ENCODE data around the gene BDH2.

The BDH2 gene

DNA sequence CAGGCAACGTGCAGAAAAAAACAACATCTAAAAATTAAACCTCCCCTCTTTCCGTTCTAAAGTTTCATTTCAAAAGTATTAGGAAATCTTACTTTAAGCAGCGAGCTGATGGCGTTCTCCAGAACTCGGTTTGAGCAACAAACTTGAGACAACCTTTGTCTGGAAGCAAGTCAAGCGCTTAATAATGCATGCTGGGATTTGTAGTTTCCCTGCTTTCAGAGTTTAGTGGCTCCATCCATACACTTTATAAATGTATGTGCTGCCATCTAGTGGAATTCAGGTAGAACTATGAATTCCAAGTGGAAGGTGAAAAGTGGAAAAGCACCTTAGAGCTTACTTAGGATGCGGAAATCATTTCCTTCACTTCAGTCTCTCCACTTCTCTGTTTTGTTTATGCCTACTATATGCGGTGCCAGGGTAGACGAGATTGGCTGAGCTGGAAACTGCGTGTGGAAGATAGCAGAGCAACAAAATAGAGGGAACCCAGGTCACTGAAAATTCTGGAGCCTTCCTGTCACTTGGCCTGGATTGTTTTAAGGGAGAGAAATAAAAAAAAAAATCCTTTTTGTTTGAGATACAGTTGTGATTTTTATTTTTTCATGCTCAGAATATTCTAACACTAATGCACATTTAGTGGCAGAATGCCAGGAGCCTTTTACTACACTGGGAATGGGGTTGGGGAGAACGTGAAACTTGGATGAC is at the start of gene BDH2:
TSS of gene BDH2 (minus strand) at position 144 of the 702 bp plus-strand sequence. CDS start 3,580 bp downstream, outside the sequence.
- DNase-seq (ENCODE audit: low spot score), result peak; percentile 93

DNA sequence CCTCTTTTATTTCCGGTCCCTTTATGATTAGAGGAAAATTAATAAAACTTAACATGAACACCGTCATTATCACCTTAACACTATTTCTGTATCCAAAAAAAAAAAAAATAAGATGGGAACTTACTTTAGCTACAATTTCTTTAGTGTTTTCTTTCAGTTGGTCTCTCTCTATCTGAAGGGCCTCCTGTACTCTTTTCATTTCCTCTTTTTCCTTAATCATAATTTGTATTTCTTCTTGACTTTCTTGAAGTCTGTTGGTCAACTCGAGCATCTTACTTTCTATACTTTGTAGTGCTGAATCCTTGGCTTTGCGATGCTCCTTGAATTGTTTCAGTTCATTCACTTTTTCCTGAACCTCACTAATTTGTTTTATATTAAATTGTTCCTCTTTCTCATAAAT is 45.3 kb upstream of the BDH2 start:
- no peak for DNase-seq (ENCODE audit: low spot score)

DNA sequence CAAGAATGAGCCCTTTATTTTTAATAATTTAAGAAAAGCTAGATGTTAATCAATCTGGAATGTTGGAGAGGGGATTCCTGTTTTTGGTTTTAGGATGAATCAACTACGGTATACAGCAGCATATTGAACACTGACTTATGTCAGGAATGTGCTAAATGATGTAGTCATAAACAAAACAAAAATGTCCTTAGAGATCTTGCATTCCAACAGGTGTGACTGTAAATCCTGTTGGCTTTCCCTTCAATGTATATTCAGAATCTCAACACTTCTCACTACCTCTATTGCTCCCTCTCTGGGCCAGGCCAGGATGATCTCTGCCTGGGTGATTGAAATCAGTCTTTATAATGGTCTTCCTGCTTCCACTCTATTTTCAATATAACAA is 37.8 kb upstream of the BDH2 start:
- peak; percentile 48 for DNase-seq (ENCODE audit: low spot score)

DNA sequence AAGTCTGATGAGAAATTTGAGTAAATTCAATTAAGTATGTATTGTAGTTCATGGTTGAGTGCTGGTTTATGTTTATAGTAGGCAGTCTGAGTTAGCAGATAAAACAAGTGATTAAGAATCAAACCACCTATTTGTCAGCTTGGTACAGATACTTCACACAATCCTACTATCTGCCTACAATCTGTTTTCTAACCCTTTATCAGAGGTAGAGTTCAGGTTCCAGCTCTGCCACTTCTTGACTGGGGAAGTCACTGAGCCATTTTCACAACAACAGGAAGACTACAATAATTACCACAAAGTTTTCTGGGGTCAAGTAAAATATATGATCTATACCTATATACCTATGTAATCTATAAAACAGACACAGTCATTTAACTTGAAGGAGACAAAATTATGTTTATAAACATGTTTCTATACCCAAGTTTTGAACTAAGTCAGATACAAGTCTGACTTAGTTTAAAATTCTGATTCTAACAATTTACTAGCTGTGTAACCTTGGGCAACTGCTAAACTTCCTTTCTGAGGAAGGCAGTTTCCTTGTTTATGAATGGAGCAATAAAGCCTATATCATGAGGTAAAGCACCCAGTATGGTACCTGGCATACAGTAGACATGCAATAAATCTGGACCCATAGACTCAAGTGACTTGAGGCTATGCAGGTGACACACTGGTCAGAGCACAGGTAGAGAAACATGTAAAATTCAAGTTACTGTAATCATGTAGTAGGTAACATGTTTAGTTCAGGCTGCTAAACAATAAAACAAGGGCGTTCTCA is 37.2 kb upstream of the BDH2 start:
- DNase-seq (ENCODE audit: low spot score), result no peak

DNA sequence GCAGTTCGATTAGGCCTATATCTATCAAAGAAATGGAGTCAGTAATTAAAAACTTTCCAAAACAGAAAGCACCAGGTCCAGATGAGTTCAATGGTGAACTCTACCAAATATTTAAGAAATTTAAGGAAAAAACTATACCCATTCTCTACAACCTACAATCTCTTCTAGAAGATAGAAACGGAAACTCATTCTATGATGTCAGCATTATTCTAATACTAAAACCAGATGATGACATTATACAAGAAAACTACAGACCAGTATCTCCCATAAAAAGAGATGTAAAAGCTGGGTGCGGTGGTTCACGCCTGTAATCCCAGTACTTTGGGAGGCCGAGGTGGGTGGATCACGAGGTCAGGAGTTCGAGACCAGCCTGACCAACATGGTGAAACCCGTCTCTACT is 29.5 kb upstream of the BDH2 start:
- no peak for DNase-seq (ENCODE audit: low spot score)

DNA sequence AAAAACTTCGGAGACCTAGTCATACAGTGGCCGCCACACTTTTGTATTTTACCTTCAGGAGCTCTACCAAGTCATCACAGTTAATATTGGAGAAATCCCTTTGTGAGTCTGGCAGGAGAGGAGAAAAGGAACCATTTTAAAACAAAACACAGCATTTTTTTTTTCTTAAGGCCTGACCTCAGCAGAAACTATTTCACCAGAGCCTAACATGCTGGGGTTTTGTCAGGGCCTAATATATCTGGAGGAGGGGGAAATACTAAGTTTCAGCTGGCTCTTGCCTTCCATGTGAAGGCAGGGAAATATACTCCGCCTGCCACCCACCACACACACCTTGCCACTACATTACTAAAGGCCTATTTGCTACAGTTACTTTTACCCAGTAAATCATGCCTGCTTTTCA is 26.5 kb upstream of the BDH2 start:
- DNase-seq (ENCODE audit: low spot score), result no peak

DNA sequence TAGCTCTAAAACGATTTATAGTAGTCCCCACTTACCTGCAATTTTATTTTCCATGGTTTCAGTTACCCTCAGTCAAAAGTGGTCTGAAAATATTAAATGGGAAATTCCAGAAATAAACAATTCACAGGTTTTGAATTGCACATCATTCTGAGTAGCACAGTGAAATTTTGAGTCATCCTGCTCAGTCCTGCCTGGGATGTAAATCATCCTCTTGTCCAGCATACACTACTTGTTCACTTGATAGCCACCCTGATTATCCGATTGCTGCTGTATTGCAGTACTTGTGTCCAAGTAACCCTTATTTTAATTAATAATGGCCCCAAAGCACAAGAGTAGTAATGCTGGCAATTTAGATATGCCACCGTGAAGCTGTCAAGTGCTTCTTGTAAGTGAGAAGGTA is 23.5 kb upstream of the BDH2 start:
- DNase-seq (ENCODE audit: low spot score), result no peak

DNA sequence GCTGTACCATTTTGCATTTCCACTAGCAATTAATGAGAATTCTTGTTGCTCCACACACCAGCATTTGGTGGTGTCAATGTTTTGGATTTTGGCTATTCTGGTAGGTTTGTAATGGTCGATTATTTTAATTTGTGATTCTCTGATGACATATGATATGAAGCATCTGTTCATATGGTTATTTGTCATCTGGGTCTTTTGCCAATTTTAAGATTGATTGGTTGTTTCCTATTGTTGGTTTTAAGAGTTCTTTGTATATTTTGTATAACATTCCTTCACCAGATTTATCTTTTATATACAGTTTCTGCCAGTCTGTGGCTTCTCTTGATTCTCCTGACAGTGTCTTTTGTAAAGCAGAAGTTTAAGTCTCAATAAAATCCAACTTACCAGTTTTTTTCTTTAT is 18.5 kb upstream of the BDH2 start:
- no peak for DNase-seq (ENCODE audit: low spot score)

DNA sequence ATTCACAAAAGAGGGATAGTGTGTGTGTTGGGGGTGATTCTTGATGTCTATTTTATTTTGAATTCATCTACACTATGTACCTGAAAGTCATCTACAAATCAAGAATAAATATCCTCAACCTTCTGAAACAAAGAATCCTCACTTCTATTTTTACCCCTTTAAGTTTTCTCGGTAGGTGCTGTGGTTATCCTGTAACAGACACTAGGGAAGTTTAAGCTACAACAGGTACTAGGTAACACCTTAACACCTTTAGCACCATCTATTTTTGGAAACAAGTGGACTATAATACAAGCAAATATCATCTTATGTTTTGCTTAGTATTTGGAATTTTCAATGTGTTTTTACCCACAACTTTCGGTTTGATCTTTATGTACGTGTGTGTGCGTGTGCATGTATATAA is 12.0 kb upstream of the BDH2 start:
- no peak for DNase-seq (ENCODE audit: low spot score)

DNA sequence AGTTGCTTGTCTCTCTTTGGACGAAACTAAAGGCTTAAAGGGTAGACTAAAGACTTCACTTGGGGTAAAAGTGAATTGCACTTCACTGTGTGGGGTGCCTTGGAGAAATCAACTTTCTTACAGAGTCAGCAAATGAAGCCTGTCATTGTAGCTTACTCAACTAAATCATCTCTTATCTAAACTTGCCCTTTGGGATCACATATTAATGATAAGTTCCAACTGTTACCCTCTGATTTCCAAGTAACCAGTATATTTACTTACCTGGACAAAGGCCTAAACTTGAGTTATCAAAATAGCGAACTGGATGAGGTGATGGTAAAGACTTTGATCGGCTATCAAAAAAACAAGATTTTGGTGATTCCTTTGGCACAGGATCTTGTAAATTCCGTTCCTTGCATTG is 8.9 kb upstream of the BDH2 start:
- no peak for DNase-seq (ENCODE audit: low spot score)

DNA sequence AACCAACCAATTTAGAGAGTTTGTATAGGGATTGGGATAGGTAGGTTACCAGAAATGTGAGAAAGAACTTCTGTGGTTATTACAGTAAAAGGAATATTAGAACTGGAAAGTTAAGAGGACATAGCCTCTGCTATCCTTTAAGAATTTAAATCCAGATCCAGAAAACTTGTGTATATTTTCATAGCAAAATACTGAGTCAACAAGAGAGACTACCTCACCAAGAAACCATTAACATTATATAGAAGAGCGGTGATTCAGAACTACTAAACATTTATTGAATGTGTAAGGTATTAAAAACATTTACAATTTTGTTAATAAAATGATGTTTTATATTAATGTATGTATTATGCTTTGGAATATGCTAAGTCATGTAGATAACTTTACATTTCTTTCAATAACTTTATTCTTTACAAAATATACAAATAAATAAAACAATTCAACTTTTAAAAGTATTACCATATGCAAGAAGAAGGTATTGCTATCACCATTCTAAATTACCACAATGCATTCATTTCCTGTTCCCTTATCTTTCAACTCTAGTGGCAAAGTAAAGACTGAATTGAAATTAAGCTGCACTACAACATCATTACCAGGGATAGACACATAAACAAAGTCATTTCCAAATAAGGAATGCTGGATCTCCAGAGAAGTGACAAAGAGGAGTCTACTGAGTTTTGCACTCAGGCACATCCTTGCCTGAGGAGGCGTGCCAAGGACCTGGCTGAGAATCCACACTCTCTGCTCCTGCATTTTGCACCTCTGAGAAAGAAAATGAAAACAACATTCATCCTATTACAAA is 6.1 kb upstream of the BDH2 start:
- DNase-seq (ENCODE audit: low spot score), result no peak

DNA sequence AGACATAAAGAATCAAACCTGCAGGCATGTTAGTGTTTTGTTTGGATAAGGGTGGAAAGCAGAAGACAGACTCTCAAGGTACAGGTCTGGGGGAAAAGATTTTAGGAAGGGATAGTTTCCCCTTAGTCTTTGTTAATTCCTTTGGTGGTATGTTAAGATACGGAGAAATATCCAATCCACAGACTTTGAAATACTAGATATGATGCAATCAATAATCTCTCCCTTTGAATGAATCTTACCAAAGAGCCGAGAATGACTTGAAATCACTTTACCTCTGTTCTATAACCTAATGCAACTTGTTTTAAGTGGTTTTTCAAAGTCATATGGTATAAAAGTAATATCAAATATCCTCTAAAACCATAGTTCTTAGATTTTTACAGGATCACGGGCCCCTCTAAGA is 5.3 kb upstream of the BDH2 start:
- DNase-seq (ENCODE audit: low spot score), result no peak

DNA sequence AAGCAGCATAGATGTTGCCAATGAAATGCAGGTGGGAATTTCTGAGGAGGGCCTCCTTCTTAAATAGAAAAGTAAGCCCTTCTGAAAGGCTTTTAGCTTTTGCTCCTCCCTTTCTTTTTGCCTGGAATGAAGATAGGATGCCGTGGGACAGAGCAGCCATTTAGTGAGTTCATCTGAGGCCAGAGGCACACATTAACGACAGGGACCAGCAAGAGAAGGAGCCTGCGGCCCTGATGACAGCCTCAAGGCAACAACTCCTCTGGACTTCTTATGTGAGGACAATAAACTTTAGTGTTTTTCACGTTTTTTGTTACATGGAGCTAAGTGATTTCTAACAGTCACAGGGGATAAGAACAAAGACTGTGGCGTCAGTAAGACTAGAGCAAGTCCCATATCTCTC is 1.1 kb upstream of the BDH2 start:
- no peak for DNase-seq (ENCODE audit: low spot score)

DNA sequence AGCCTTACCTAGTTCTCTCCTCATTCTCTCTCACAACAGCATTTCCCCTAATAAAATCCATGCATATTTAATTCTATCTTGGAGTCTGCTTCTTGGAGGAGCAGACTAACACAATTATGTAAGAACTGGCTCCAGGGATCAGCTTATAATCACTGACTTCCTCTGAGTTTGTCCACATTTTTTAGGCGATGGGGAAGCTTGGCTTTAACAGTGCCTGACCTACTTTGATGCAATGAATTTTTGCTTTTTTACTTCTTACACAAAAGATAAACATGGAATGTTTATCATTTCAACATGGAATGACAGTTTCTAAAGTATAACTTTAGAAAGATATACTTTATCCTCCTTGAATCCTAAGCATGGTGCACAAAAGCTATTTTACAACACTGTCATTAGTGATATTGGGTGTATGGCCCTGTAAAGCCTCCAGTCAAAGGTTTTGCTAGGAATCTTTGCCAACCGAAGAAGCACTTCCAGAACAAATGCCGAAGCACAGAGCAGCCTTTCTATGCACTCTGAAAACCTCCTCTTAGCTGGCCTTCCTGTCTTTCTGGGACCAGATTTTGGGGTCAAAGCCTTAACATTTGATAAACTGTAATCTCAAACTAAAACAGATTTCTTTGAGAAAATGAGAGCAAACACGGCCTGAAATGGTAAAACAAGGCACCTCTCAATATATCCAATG is 736 bp downstream of the BDH2 start:
- DNase-seq (ENCODE audit: low spot score), result no peak

DNA sequence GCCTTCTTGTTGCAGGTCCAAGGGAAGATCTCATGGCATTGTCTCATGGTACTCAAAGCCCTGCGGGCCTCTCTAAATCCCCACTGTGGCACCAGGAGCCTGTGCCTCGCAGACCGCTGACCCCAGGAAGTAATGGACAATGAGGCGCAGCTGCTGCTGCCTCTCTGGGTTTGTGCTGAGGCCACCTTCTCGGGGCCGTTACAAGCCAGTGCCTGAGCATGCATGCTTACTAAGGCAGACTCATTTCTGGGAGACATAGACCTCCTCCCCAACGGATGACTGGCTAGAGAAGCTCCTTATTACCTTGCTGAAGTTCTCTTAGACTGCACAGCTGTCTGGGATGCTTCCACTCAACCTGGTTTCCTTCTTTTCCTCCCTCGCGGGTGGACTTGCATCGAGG is 1.3 kb downstream of the BDH2 start:
- no peak for DNase-seq (ENCODE audit: low spot score)

DNA sequence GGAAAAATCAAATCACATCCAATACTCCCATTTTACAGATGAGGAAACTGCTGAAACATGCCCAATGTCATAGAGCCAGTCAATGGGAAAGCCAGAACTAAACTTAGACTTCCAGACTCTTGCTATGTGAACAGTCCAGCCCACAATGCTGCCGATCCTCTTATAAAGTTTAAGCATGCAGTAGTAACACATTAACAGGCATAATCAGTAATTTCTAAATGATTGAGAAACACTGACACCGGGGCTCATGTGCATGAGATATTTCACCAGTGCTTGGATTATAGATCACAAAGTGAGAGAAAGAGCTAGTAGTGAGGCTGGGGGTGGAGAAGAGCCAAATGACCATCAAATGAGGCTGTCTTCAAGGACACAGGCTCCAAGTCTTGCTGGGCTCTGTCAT is 2.5 kb downstream of the BDH2 start:
- DNase-seq (ENCODE audit: low spot score), result no peak

DNA sequence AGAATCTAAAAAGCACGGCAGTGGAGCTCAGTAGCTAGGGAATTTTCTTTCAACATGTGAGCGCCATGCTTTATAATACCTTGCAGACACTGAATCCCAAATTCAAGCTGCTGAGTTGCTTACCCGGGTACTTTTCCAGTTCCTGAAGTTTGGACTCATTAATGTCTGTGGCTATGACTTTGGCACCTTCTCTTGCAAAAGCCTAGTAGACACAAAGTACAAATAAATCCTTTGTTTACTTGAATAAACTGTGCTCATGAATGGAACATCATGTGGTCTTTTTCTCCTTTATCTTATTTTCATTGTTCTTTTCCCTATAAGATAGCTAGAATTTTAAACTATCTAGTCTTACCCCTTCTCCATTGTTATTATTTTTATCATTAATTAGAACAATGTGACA is 4.6 kb downstream of the BDH2 start:
- DNase-seq (ENCODE audit: low spot score), result no peak

DNA sequence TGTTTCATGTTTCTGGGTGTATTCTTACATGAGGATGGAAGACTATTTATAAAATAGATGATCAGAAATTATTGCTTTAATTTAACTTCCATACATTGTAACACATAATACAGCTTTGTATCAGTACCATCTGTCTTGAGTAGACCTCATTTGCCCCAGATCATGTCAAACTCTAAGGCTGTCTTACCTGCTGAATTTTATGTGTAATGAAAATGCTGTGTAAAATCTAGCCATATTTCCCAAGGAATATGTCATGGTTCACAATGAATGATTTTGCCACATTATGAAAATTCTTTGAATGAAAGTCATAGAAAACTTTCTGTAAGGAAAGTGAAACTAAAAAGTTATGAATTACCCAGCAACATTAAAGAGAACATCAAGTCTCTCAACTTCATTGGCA is 7.4 kb downstream of the BDH2 start:
- DNase-seq (ENCODE audit: low spot score), result no peak

DNA sequence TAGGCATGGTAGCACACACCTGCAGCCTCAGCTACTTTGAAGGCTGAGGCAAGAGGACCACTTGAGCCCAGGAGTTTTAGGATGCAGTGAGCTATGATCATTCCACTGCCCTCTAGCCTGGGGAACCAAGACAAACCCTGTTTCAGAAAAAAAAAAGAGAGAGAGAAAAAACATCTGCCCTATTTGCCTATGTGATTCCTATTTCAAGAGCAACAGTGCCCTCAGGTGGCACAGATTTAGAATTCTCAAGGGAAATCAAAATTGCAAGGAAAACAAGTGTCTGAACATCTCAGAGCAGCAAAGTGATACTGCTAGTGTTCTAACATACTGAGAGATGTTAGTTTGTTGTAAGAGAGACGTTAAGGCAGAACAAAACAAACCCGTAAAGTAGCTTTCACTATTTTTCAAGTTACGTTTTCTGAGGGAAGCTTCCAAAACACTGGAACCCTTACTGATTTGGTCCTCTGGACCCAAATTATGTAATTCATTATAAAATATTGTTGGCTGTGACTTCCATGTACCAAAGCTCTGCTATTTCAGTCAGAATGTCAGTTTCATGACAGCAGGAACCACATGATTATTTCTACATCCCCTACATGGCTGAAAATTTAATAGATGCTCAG is 7.9 kb downstream of the BDH2 start:
- DNase-seq (ENCODE audit: low spot score), result peak; percentile 58

DNA sequence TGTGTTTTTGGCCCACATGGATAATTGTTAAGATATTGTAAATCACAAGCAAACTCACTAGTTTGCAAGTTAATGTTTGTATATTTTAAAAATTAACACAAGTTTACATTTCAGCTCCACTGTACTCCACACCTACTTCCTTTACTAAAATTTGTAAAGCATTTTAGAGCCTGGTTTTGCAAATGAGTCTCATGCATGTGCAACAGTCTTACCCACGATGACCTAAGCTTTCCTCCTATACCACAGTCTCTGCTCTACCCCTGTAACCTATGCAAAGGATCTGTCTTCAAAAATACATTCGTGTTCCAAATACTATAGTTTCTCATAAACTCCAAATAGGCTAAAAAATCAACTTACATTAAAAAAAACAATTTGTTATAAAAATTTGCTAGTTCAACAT is 10.2 kb downstream of the BDH2 start:
- DNase-seq (ENCODE audit: low spot score), result no peak

DNA sequence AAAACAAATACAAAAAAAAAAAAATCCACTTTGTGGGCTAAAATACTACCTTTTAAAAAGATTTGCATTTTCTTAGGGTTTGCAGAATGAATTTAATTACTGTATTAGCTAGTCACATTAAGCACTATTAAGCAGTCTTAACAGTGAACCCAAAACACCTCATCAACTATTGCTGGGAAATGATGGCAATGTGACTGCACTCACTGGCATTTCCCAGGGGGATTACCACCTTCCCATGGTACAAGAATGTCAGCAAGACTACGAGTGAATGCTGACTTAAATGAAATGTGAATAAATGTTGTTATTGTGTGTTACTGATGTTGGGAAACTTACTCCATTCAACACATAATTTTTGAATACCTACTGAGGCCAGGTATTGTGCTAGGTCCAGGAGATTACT is 13.1 kb downstream of the BDH2 start:
- no peak for DNase-seq (ENCODE audit: low spot score)

All from kidney capillary endothelial cell (primary cell).